Body of pancreas (tissue), 4 donors: ENCODE measurements around the gene GLOD5. TPM values are rescaled to one million over a fixed set of nuclear protein-coding genes. Genes with fewer than 3 reads are reported as not detected.
"Not testable (repeated sequence)": the region's sequence is repeated elsewhere in the genome, so short reads cannot be mapped to it uniquely, and the experiment has no call there.

Source experiments
- ATAC-seq: fragments of 150-250 bp; one replicate; pipeline ENCODE4 v1.9.1; 2016
- DNase-seq, 4 donors: peaks; one replicate each; pipeline ENCODE4 v3.0.0-alpha.2; 2019
- H3K27ac ChIP-seq, 4 donors: fragments of 200-600 bp; sonication (generic); 1 replicate in 3 of 4; 2 replicates in 1 of 4; pipeline versions ENCODE4 v1.5.1 to v1.6.1; 2016 to 2019; ENCODE audit warnings: mild to moderate bottlenecking in 1 of 4, mixed read lengths in 1 of 4, moderate library complexity in 1 of 4
- H3K27me3 ChIP-seq, 2 donors: fragments of 200-600 bp; sonication (generic); one replicate each; pipeline ENCODE4 v1.6.0; 2016; ENCODE audit warnings: mild to moderate bottlenecking in 1 of 2
- H3K36me3 ChIP-seq, 2 donors: fragments of 200-600 bp; sonication (generic); replicated peaks in 1 of 2; 2 replicates each; pipeline ENCODE4 v1.5.1; 2016; ENCODE audit warnings: low read depth in 2 of 2; ENCODE audit not compliant: insufficient read depth in 1 of 2
- H3K4me1 ChIP-seq: fragments of 200-600 bp; sonication (generic); one replicate; pipeline ENCODE4 v1.6.0; 2016
- H3K4me3 ChIP-seq, 2 donors: fragments of 200-600 bp; sonication (generic); 1 replicate in 1 of 2; 2 replicates in 1 of 2; pipeline ENCODE4 v1.5.1; 2016 to 2019
- H3K9me3 ChIP-seq, 3 donors: fragments of 200-600 bp; sonication (generic); 1 replicate in 2 of 3; 2 replicates in 1 of 3; pipeline ENCODE4 v1.5.1; 2016
- CTCF ChIP-seq, 7 experiments: fragments of 450-650 bp in 4 of 7; fragments of 200-600 bp in 3 of 7; sonication (generic) in 3 of 7; IDR thresholded peaks; one replicate each; pipeline ENCODE4 v1.5.1; 2016 to 2019; ENCODE audit warnings: antibody characterized with exemption in 7 of 7
- POLR2A ChIP-seq, 3 donors: fragments of 450-650 bp; IDR thresholded peaks; one replicate each; pipeline ENCODE4 v1.6.1; 2016; ENCODE audit warnings: antibody characterized with exemption in 3 of 3, mild to moderate bottlenecking in 2 of 3
- WGBS, 2 donors: methylation state at CpG; one replicate each; pipeline ENCODE4 v1.1.5; 2017; 5-methylcytosine and 5-hydroxymethylcytosine counted together
- intact Hi-C: fragments of 100-400 bp; cut with DNase I; formaldehyde crosslinking; loops from one replicate; pipeline ENCODE4 v1.15.1; 2023
- small RNA-seq: library from RNA; depleted of rRNA; stranded (forward); fragments of <200 nt; gene quantifications from one replicate; pipeline ENCODE3, GENCODE V24; 2016
- total RNA-seq, 2 donors: library from RNA; depleted of rRNA; stranded (reverse); fragments of >200 nt; gene quantifications; one replicate each; pipeline ENCODE4 v1.1.0, GENCODE V29; 2016

Gene GLOD5
- total RNA-seq, 2 donors from 2014 or later = not detected

DNA sequence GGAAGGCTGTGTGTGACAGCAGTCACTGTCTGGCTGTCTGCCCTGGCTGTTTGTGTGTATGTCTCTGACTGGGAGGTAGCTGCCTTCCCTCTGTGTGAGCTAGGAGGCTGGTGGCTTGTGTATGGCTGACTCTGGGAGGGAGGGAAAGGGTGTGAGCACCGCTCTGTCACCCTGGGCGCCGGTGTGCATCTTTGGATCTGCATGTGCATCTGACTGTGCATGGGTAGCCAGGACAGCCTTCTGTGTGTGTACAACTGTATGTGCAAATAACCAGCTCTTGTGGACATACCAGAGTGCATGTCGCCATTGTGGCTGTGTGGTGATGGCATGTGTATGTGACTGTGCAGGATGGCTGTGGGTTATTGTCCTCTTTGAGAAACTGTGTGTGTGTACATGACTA is 57.3 kb downstream of the GLOD5 start:
- WGBS, 2 donors = 93% methylated on average over 3 of the region's 4 CpGs; no CpG with 5 or more reads in 1 of the 2 donors
- H3K9me3 ChIP-seq = no peaks in the 10 kb centered on the region
- no peaks in the 10 kb centered on the region for H3K27me3 ChIP-seq
- H3K4me1 ChIP-seq = no peaks in the 10 kb centered on the region
- TF ChIP-seq CTCF (IDR thresholded peaks at IDR 0.05) (no peak), POLR2A (IDR thresholded peaks at IDR 0.05) (no peak)
- ATAC-seq = no peak
- no peak for DNase-seq
- intact Hi-C loops = no loop called here
- H3K27ac ChIP-seq = no peak overlapping the region
- no peak overlapping the region for H3K4me3 ChIP-seq
- no peaks in the 10 kb centered on the region for H3K36me3 ChIP-seq

- ATAC-seq, H3K4me3 ChIP-seq, H3K27me3 ChIP-seq, H3K9me3 ChIP-seq, H3K4me1 ChIP-seq, DNase-seq, H3K27ac ChIP-seq, H3K36me3 ChIP-seq, intact Hi-C loops: not testable (repeated sequence)
- 83 to 94% methylated on average over 7 of the region's 9 CpGs for WGBS, 2 donors
Observed at GRCh38 chrX:48819394-48819793, 57.8 kb downstream of the GLOD5 start.

GRCh38 chrX:48823053-48823452 is 61.5 kb downstream of the GLOD5 start:
- WGBS, 2 donors = 85% methylated on average over 4 of the region's 6 CpGs; no CpG with 5 or more reads in 1 of the 2 donors
- H3K4me1 ChIP-seq = no peaks in the 10 kb centered on the region
- no peaks in the 10 kb centered on the region for H3K27me3 ChIP-seq
- no peaks in the 10 kb centered on the region for H3K9me3 ChIP-seq
- no peak overlapping the region for H3K4me3 ChIP-seq
- ATAC-seq (no peak), DNase-seq (no peak)
- no peaks in the 10 kb centered on the region for H3K36me3 ChIP-seq
- intact Hi-C loops = no loop called here
- TF ChIP-seq POLR2A (IDR thresholded peaks at IDR 0.05) (no peak), CTCF (IDR thresholded peaks at IDR 0.05) (no peak)
- H3K27ac ChIP-seq = no peak overlapping the region

Small RNA genes within 50 kb of the gene (small RNA-seq; reads per million reads assigned to genes)
- gene RNU6-1056P (not detected), gene RNU6-29P (not detected)

Other genes starting within 250 kb of the GLOD5 start
- 10 to 100 TPM; 14.8 to 19.7 TPM for gene EBP, start 239.9 kb upstream of the GLOD5 start, total RNA-seq
- 1 to 10 TPM; 5.4 to 5.9 TPM for gene TBC1D25, start 222.0 kb upstream of the GLOD5 start, total RNA-seq
- gene RBM3, start 187.3 kb upstream of the GLOD5 start, total RNA-seq = 100 to 1,000 TPM; 184 to 194 TPM
- gene WDR13, start 164.3 kb upstream of the GLOD5 start, total RNA-seq = 100 to 1,000 TPM; 132 to 134 TPM
- 1 to 10 TPM in 1 of 2 donors, not detected in 1; 1.0 TPM for gene WAS, start 77.9 kb upstream of the GLOD5 start, total RNA-seq
- 1 to 10 TPM; 2.1 to 2.6 TPM for gene SUV39H1, start 65.0 kb upstream of the GLOD5 start, total RNA-seq
- not detected for gene GATA1, start 24.8 kb downstream of the GLOD5 start, total RNA-seq
- gene HDAC6, start 40.3 kb downstream of the GLOD5 start, total RNA-seq = 10 to 100 TPM; 34.5 to 75.5 TPM
- gene ERAS, start 64.8 kb downstream of the GLOD5 start, total RNA-seq = not detected
- gene PCSK1N, start 73.9 kb downstream of the GLOD5 start, total RNA-seq = 100 to 1,000 TPM; 110 to 196 TPM
- 10 to 100 TPM; 24.4 to 35.3 TPM for gene TIMM17B, start 136.0 kb downstream of the GLOD5 start, total RNA-seq
- gene PQBP1, start 136.2 kb downstream of the GLOD5 start, total RNA-seq = 10 to 100 TPM; 43.6 to 48.1 TPM
- gene SLC35A2, start 149.9 kb downstream of the GLOD5 start, total RNA-seq = 10 to 100 TPM; 12.5 to 20.1 TPM
- 1 to 10 TPM; 2.3 to 7.9 TPM for gene PIM2, start 157.3 kb downstream of the GLOD5 start, total RNA-seq
- gene OTUD5, start 195.9 kb downstream of the GLOD5 start, total RNA-seq = 10 to 100 TPM; 23.6 to 40.2 TPM
- 1 to 10 TPM in 1 of 2 donors, under 1 TPM in 1; 0.52 to 1.3 TPM for gene KCND1, start 210.1 kb downstream of the GLOD5 start, total RNA-seq
- gene GRIPAP1, start 240.5 kb downstream of the GLOD5 start, total RNA-seq = 10 to 100 TPM; 22.8 to 42.5 TPM